ENCODE results near the gene TOR1AIP2.
A peak's percentile ranks its signal among the peaks of the same experiment; 100 is the strongest.

TOR1AIP2 gene

DNA sequence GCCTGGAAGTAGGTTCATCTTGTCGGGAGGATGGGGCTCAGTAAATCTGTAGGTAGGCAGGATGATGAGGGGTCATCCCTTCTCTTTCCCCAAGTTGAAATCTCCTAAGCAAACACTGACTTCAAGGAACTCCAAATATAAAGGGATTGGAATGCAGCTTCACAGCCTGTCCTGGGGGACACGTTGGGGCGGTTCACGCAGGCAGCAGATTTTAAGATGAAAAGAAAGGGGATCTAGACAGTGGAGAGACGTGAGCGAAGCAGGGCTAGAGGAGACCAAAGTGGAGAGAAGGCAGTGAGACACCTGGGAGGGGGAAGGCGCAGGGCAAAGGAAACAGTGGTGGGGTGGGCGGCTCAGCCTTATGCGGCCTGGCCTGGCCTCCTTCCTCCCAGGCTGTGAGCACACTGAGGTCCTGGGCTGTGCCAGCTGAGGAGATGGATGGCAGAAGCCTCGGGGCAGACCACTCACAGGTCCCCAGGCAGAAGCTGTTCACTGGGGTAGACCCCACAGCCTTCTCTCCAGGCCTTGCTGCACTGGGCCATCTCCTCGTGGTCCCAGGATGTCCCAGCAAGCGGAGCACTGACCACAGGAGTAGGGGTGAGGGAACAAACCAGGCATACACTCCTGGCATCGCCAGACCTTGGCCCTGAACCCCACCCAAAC, 51.7 kb downstream of the TOR1AIP2 start:
- DNase-seq (ENCODE audit: low read depth): no peak

DNA sequence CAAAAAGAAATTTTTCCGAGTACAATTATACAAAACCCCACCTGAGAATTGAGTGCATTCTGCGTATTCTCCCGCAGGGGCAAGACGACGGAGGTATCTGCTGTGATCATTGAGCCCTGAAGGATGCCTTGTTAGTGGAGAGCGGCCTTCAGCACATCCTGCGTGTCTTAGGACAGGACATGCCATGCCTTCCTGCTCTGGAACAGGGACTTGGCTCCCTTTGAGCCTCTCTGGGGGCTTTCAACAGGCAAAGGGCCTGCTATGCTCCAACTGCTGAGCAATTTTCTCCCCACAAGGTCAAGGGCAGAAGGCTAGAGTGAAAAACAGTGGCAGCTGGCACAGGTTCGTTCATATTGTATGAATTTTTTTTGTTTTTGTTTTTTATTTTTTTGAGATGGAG, 52.4 kb downstream of the TOR1AIP2 start:
- DNase-seq (ENCODE audit: low read depth): no peak

GRCh38 chr1:179824265-179824664, 53.3 kb downstream of the TOR1AIP2 start:
- no peak for DNase-seq (ENCODE audit: low read depth)

GRCh38 chr1:179823693-179824092, 53.9 kb downstream of the TOR1AIP2 start:
- no peak for DNase-seq (ENCODE audit: low read depth)

- DNase-seq (ENCODE audit: low read depth): no peak
Observed at GRCh38 chr1:179822065-179822464, 55.5 kb downstream of the TOR1AIP2 start.

DNA sequence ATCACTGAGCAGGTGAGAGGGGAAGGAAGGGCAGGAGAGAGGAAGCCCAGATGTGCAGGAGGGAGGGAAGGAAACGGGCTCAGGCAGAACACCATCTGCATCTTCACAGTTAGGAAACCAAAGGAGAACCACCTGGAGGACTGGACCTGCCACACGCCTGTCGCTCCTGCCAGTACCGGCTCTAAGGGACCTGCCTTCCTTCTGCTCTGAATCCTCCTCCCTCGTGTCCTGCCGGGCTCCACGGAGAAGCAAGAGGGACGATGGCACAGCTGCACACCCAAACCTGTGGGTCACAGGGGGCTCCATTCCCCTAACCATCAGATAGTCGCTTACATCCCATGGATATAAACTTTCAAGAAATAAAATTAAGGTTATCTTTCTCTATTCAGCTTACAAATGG, 56.1 kb downstream of the TOR1AIP2 start:
- DNase-seq (ENCODE audit: low read depth): no peak

GRCh38 chr1:179820226-179820970, 57.2 kb downstream of the TOR1AIP2 start:
- no peak for DNase-seq (ENCODE audit: low read depth)

GRCh38 chr1:179818743-179819173, 58.8 kb downstream of the TOR1AIP2 start:
- DNase-seq (ENCODE audit: low read depth): no peak

- no peak for DNase-seq (ENCODE audit: low read depth)
Observed at GRCh38 chr1:179818260-179818659, 59.3 kb downstream of the TOR1AIP2 start.

- DNase-seq (ENCODE audit: low read depth): no peak
Observed at GRCh38 chr1:179817789-179818188, 59.8 kb downstream of the TOR1AIP2 start.

DNA sequence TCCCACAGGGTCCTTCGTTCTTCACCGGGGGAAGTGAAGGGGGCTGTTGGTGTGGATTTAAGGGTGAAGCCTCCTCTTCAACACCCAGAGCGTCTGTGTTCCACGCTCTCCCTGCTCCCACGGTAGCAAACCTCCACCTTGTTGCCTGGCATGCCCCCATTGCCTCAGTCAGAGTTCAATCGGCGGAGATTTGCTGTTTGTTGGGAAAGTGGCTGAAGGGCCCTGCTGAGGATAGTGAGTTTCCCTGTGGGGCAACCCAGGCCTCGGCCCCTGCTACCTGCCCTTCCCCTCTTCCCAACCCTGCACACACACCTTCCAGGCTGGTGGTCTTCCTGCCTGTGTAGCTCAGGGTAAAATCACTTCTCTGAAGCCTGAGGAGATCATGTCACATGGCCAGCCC, 60.5 kb downstream of the TOR1AIP2 start:
- no peak for DNase-seq (ENCODE audit: low read depth)

- DNase-seq (ENCODE audit: low read depth): no peak
Observed at GRCh38 chr1:179816196-179816960, 61.2 kb downstream of the TOR1AIP2 start.

GRCh38 chr1:179815641-179816040, 62.0 kb downstream of the TOR1AIP2 start:
- DNase-seq (ENCODE audit: low read depth): no peak

- no peak for DNase-seq (ENCODE audit: low read depth)
Observed at GRCh38 chr1:179814546-179814838, 63.1 kb downstream of the TOR1AIP2 start.

DNA sequence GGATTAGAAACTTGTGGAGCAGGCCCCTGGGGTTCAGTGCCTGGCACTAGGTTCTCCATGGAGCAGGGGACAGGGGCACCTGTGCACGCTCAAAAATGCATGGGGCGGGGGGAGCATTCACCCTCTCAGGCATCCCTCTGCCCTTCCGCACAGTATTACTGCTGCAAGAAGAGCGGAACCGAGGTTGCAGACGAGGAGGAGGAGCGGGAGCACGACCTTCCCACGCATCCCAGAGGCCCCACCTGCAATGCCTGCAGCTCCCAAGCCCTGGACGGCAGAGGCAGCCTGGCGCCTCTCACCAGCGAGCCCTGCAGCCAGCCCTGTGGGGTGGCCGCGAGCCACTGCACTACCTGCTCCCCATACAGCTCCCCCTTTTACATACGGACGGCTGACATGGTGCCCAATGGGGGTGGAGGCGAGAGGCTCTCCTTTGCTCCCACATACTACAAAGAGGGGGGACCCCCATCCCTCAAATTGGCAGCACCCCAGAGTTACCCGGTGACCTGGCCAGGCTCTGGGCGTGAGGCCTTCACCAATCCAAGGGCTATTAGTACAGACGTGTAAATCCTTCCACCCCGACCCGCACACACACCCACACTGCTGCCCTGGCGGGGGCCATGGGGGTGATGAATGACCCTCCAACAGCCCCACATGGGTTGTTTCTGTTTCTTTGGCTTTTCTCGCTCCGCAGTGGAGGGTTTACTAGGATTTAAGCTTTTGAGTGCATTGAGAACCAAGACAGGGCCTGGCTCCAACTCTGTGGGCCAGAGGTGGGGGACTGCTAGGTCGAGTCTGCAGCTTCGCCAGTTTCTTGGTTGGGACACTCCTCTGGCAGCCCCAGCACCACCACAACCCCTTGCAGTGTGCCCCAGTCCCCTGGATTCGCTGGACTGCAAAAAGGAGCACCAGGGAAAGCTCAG, 63.7 kb downstream of the TOR1AIP2 start:
- DNase-seq (ENCODE audit: low read depth): no peak

GRCh38 chr1:179812501-179813292, 64.9 kb downstream of the TOR1AIP2 start:
- DNase-seq (ENCODE audit: low read depth): no peak

GRCh38 chr1:179810367-179810715, 67.3 kb downstream of the TOR1AIP2 start:
- no peak for DNase-seq (ENCODE audit: low read depth)

DNA sequence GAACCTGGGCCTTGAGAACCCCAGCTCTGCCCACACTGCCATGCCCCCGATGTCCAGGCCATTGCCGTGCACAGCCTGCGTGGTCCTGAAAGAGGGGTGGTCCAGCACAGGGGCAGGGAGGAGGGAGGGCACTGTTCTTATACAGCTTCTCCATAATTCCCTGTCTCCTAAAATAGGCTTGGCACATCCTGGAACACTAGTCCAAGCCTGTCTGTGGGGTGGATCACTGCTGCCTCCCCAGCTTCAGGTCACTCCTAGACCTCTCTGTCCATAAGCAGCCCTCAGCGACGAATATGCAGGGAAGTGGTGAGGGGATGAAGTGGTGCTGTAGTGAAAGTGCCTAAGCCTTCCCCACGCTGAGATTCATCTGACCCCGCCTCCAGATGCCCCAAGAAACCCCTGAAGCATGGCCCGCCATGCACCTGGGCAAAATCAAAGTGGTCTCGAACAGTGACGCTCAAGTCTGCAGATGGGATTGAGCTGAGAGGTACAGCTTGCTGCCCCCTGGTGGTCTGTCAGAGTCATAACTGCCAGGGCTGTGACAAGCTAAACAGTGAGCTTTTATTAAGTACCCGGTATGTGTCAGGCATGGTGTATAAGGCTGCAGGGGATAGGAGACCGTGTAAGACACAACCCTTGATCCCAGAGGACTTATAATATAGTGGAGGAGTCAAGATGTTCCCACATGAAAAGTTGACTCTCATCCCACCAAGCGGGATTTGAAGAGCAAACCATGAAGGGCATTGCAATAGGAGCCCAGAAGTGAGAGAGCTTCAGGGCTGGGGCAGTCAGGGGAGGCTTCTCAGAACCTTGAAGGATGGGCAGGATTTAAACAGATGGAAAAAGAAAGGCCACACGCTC, 67.9 kb downstream of the TOR1AIP2 start:
- DNase-seq (ENCODE audit: low read depth): peak; percentile 25

DNA sequence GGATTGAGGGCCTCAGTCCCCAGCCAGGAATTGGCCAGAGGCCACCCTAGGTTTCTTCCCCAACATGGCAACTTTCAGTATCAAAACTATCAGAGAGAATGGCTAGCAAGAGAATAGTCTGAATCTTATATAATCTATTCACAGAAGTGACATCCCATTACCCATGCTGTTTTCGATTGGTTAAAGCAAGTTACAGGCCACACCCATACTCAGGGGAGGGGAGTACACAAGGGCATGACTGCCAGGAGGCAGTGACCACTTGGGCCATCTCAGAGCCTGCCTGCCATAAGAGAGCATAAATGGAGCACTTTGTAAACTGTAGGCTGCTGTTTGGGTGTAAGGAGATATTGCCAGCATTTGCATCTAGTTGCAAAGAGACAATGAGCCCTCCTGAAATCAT, 69.1 kb downstream of the TOR1AIP2 start:
- DNase-seq (ENCODE audit: low read depth): no peak

DNA sequence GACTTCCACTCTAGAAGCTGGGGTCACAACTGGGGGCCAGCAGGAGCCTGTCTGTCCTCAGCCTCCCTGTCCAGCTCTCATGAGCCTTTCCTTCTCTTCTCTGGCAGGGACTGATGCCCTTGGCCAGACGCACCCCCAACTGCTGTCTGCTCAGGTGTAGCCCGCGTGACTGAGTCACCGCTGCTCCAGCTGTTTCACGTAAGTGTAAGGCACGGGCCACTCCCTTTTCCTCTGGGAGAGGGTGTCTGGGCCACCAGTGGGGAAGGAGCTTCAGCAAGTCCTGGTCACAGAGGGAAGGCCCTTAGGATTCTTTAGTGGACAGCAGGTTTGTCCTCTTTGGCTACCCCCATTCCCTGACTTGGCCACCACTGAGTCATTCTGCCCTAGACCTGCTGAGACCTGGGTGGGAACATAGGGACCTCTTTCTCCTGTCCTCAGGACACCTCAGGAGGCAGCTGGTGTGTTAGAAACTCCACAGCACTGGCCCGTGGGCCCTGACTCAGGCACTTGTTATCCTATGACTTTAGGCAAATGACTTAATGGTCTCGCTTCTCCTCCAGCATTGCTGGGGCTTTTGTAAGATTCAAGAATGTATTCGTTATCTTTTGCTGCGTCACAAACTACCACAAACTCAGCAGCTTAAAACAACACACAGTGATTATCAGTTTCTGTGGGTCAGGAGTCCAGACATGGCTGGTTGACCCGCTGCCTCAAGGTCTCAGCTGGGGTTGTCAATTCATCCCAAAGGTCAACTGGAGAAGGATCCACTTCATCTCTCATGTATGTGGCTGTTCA, 69.7 kb downstream of the TOR1AIP2 start:
- no peak for DNase-seq (ENCODE audit: low read depth)
